Tibial nerve (tissue), 3 donors: ENCODE results near the gene ETNK2.

Experiments used
- EP300 ChIP-seq, 2 donors: sonication (generic); formaldehyde crosslinking; IDR thresholded peaks; one replicate each; pipeline ENCODE4 v1.6.1; 2017; ENCODE audit warnings: antibody characterized with exemption in 2 of 2, mild to moderate bottlenecking in 1 of 2
- POLR2A ChIP-seq, 2 donors: fragments of 450-650 bp; IDR thresholded peaks; one replicate each; pipeline ENCODE4 v1.6.1; 2017; ENCODE audit warnings: antibody characterized with exemption in 2 of 2, mild to moderate bottlenecking in 2 of 2, moderate library complexity in 2 of 2

DNA sequence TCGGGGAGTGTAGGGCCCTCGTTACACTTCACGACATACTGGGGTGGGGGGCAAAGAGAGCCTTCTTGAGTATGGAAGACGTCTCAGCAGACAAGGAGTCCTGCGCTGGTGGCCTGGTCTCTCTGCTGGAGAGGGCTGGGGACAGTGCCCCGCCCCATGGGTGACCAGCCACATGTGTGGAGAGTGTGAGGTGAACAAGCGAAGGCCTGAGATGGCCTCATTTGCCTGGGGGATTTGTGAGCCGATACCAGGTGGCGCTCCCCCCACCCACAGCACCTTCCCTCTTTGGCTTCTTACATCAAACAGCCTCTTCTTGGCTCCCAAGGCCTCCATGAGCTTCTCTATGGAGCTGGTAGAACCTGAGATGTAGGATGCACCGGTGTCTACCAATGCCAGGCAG, 4.0 kb upstream of the ETNK2 start:
- TF ChIP-seq POLR2A (IDR thresholded peaks at IDR 0.05): no peak
- TF ChIP-seq EP300 (IDR thresholded peaks at IDR 0.05): no peak
